HG03175 (cell line): Measurements from ENCODE around the gene BRD7.

ENCODE experiments used
- ATAC-seq: cut with Tn5 transposase; IDR thresholded peaks from one replicate; pipeline ENCODE4 v1.9.1; 2021; ENCODE audit warnings: mild to moderate bottlenecking, moderate library complexity; ENCODE audit not compliant: unreplicated experiment

Gene BRD7

GRCh38 chr16:50368410-50369132 is at the start of gene BRD7:
Gene BRD7 (minus strand): TSS chr16:50368988. CDS start chr16:50368774, 214 bp downstream.
- peak; percentile 74 for ATAC-seq

- ATAC-seq, result no peak
These were observed 47.6 kb upstream of the BRD7 start for GRCh38 chr16:50416388-50416787.

GRCh38 chr16:50414152-50414551 is 45.4 kb upstream of the BRD7 start:
- no peak for ATAC-seq

GRCh38 chr16:50411034-50411433 is 42.2 kb upstream of the BRD7 start:
- ATAC-seq, result no peak

- ATAC-seq, result no peak
These were observed 39.3 kb upstream of the BRD7 start for GRCh38 chr16:50408001-50408561.

- no peak for ATAC-seq
These were observed 38.6 kb upstream of the BRD7 start for GRCh38 chr16:50407351-50407750.

- ATAC-seq, result no peak
These were observed 34.7 kb upstream of the BRD7 start for GRCh38 chr16:50403491-50403890.

GRCh38 chr16:50402298-50402895 is 33.6 kb upstream of the BRD7 start:
- ATAC-seq, result no peak

- ATAC-seq, result no peak
These were observed 32.6 kb upstream of the BRD7 start for GRCh38 chr16:50401355-50401754.

- no peak for ATAC-seq
These were observed 32.2 kb upstream of the BRD7 start for GRCh38 chr16:50400967-50401348.

GRCh38 chr16:50400312-50400966 is 31.7 kb upstream of the BRD7 start:
- ATAC-seq, result no peak

GRCh38 chr16:50399411-50399810 is 30.6 kb upstream of the BRD7 start:
- no peak for ATAC-seq

- ATAC-seq, result no peak
These were observed 29.5 kb upstream of the BRD7 start for GRCh38 chr16:50398336-50398735.

GRCh38 chr16:50396761-50397535 is 28.2 kb upstream of the BRD7 start:
- no peak for ATAC-seq

- ATAC-seq, result no peak
These were observed 27.2 kb upstream of the BRD7 start for GRCh38 chr16:50395763-50396710.

GRCh38 chr16:50393858-50394802 is 25.3 kb upstream of the BRD7 start:
- ATAC-seq, result no peak

- ATAC-seq, result no peak
These were observed 24.6 kb upstream of the BRD7 start for GRCh38 chr16:50393416-50393815.

GRCh38 chr16:50390914-50391716 is 22.3 kb upstream of the BRD7 start:
- no peak for ATAC-seq
